Nucleus accumbens (tissue), 56 donors: ENCODE measurements around the gene REC114.

ENCODE experiments used
- DNase-seq, 56 donors: peaks; one replicate each; lab custom pipeline; 2025; lab: John Stamatoyannopoulos, UW

The REC114 gene

GRCh38 chr15:73601451-73602445 lies 158.8 kb downstream of the REC114 start:
- peak in 24 of 56 donors; percentile 1 to 47 (median 12) for DNase-seq

- no peak for DNase-seq
Observed at GRCh38 chr15:73602446-73602843, 159.5 kb downstream of the REC114 start.

- DNase-seq: no peak
Observed at GRCh38 chr15:73602992-73603391, 160.0 kb downstream of the REC114 start.

GRCh38 chr15:73604477-73604876 lies 161.5 kb downstream of the REC114 start:
- DNase-seq: no peak

GRCh38 chr15:73605759-73606436 lies 162.9 kb downstream of the REC114 start:
- DNase-seq: no peak

- no peak for DNase-seq
Observed at GRCh38 chr15:73607405-73607804, 164.4 kb downstream of the REC114 start.

- DNase-seq: no peak
Observed at GRCh38 chr15:73607843-73608242, 164.9 kb downstream of the REC114 start.

GRCh38 chr15:73608475-73608874 lies 165.5 kb downstream of the REC114 start:
- no peak for DNase-seq

- no peak for DNase-seq
Observed at GRCh38 chr15:73608941-73609340, 166.0 kb downstream of the REC114 start.
